ENCODE data around the gene DOCK8.

GRCh38 chr9:436482-436881 lies 221.8 kb downstream of the DOCK8 start:
- TF ChIP-seq POLR2A (IDR thresholded peaks at IDR 0.05) (no peak), POLR2AphosphoS5 (IDR thresholded peaks at IDR 0.05) (no peak)
